H1 (cell line): ENCODE measurements around the gene FAM120A. TPM values are rescaled to one million over a fixed set of nuclear protein-coding genes. Genes with fewer than 3 reads are reported as not detected.

Experiments used
- CTCF ChIA-PET: fragments of 300-600 bp; sonication (Branson Sonifier 250); formaldehyde crosslinking; loops from one replicate; lab custom pipeline; 2021; ENCODE audit not compliant: partially characterized antibody; lab: Charles Lee
- POLR2A ChIA-PET: fragments of 300-600 bp; sonication (Branson Sonifier 250); formaldehyde crosslinking; loops from one replicate; lab custom pipeline; 2021; ENCODE audit warnings: inconsistent platforms; ENCODE audit not compliant: partially characterized antibody; lab: Charles Lee
- DNase-seq, 2 experiments: peaks; one replicate each; pipeline versions ENCODE4 v3.0.0 to v3.0.0-alpha.2; 2010 to 2022; ENCODE audit warnings: low spot score in 2 of 2, low read depth in 1 of 2, mixed read lengths in 1 of 2
- FAIRE-seq: peaks from 2 replicates; lab custom pipeline; 2011; peaks lifted over from hg19 to GRCh38; lab: Jason Lieb, UNC
- H2AFZ ChIP-seq: 2 replicates; pipeline ENCODE4 v1.8.1; 2012; ENCODE audit warnings: low read length, inconsistent platforms
- H2AK5ac ChIP-seq: 2 replicates; pipeline ENCODE4 v1.6.1; 2013; ENCODE audit warnings: low read depth, low read length
- H2BK120ac ChIP-seq: replicated peaks from 2 replicates; pipeline ENCODE3; 2013; ENCODE audit warnings: low read depth, low read length, inconsistent platforms
- H2BK12ac ChIP-seq: 2 replicates; pipeline ENCODE4 v1.6.1; 2013; ENCODE audit warnings: low read depth, low read length
- H2BK15ac ChIP-seq: 2 replicates; pipeline ENCODE4 v1.6.1; 2013; ENCODE audit warnings: low read length
- H2BK20ac ChIP-seq: 2 replicates; pipeline ENCODE4 v1.6.1; 2013; ENCODE audit warnings: low read length
- H2BK5ac ChIP-seq: 2 replicates; pipeline ENCODE4 v1.6.1; 2013; ENCODE audit warnings: low read depth, low read length
- H3K14ac ChIP-seq: 2 replicates; pipeline ENCODE4 v1.6.1; 2013; ENCODE audit warnings: inconsistent platforms; ENCODE audit not compliant: insufficient read length
- H3K18ac ChIP-seq: 2 replicates; pipeline ENCODE4 v1.6.1; 2013; ENCODE audit warnings: low read length; ENCODE audit errors: extremely low read depth
- H3K23ac ChIP-seq: 2 replicates; pipeline ENCODE4 v1.6.1; 2013; ENCODE audit warnings: inconsistent platforms; ENCODE audit not compliant: insufficient read length
- H3K23me2 ChIP-seq: 2 replicates; pipeline ENCODE4 v1.6.1; 2013; ENCODE audit warnings: low read depth, low read length
- H3K27ac ChIP-seq: 2 replicates; pipeline ENCODE4 v1.6.1; 2011; ENCODE audit warnings: low read depth, low read length, inconsistent platforms
- H3K27me3 ChIP-seq, 4 experiments: replicated peaks in 1 of 4; 1 replicate in 1 of 4; 2 replicates in 3 of 4; pipeline versions ENCODE4 v1.6.1 to v1.8.1; 2011 to 2013; ENCODE audit warnings: low read length in 3 of 4, mild to moderate bottlenecking in 3 of 4, inconsistent platforms in 2 of 4, mixed read lengths in 2 of 4, moderate library complexity in 1 of 4; ENCODE audit not compliant: control insufficient read depth in 3 of 4, insufficient read depth in 3 of 4; ENCODE audit errors: extremely low read depth in 1 of 4
- H3K36me3 ChIP-seq, 4 experiments: 2 replicates each; pipeline versions ENCODE4 v1.6.1 to v1.8.1; 2011 to 2013; ENCODE audit warnings: mild to moderate bottlenecking in 4 of 4, low read length in 3 of 4, moderate library complexity in 2 of 4, control low read depth in 1 of 4, inconsistent platforms in 1 of 4; ENCODE audit not compliant: insufficient read depth in 4 of 4, control insufficient read depth in 2 of 4
- H3K4ac ChIP-seq: replicated peaks from 2 replicates; pipeline ENCODE3; 2013; ENCODE audit warnings: low read length, low read depth, mixed read lengths, inconsistent platforms; ENCODE audit not compliant: insufficient read length
- H3K4me1 ChIP-seq, 4 experiments: replicated peaks in 1 of 4; 1 replicate in 1 of 4; 2 replicates in 3 of 4; pipeline versions ENCODE4 v1.6.1 to v1.8.1; 2011 to 2013; ENCODE audit warnings: low read length in 3 of 4, inconsistent platforms in 2 of 4, mixed read lengths in 1 of 4; ENCODE audit not compliant: insufficient read depth in 4 of 4, control insufficient read depth in 3 of 4
- H3K4me2 ChIP-seq, 2 experiments: 2 replicates each; pipeline versions ENCODE4 v1.6.1 to v1.8.1; 2011 to 2013; ENCODE audit warnings: low read depth in 2 of 2, low read length in 2 of 2, control low read depth in 1 of 2, inconsistent platforms in 1 of 2, mild to moderate bottlenecking in 1 of 2; ENCODE audit not compliant: insufficient read depth in 1 of 2
- H3K4me3 ChIP-seq, 4 experiments: fragments of 200-600, 300-600 bp in 1 of 4; sonication (generic), shearing (Covaris generic), sonication (Bioruptor Twin) in 1 of 4; 2 replicates each; pipeline versions ENCODE4 v1.5.1 to v1.8.1; 2011 to 2016; ENCODE audit warnings: low read length in 4 of 4, low read depth in 3 of 4, control low read depth in 2 of 4, inconsistent platforms in 2 of 4, mild to moderate bottlenecking in 2 of 4, mixed read lengths in 1 of 4, moderate library complexity in 1 of 4; ENCODE audit not compliant: insufficient read depth in 2 of 4; ENCODE audit errors: extremely low read depth in 1 of 4
- H3K56ac ChIP-seq: replicated peaks from 2 replicates; pipeline ENCODE3; 2013; ENCODE audit warnings: low read depth, mild to moderate bottlenecking, mixed read lengths, low read length, inconsistent platforms; ENCODE audit not compliant: insufficient read length
- H3K79me1 ChIP-seq: 2 replicates; pipeline ENCODE4 v1.6.1; 2013; ENCODE audit warnings: low read depth, low read length, control low read depth
- H3K79me2 ChIP-seq, 2 experiments: 2 replicates each; pipeline versions ENCODE4 v1.6.1 to v1.8.1; 2012 to 2013; ENCODE audit warnings: low read length in 2 of 2, mild to moderate bottlenecking in 2 of 2, inconsistent platforms in 1 of 2; ENCODE audit not compliant: insufficient read depth in 2 of 2, control insufficient read depth in 1 of 2
- H3K9ac ChIP-seq, 4 experiments: replicated peaks in 1 of 4; 1 replicate in 1 of 4; 2 replicates in 3 of 4; pipeline versions ENCODE4 v1.6.1 to v1.8.1; 2011 to 2013; ENCODE audit warnings: low read depth in 3 of 4, low read length in 3 of 4, control low read depth in 2 of 4, mild to moderate bottlenecking in 2 of 4, moderate library complexity in 2 of 4, inconsistent platforms in 1 of 4; ENCODE audit errors: extremely low read depth in 1 of 4
- H3K9me3 ChIP-seq, 2 experiments: 2 replicates each; pipeline versions ENCODE4 v1.6.1 to v1.8.1; 2012 to 2013; ENCODE audit warnings: mild to moderate bottlenecking in 2 of 2, moderate library complexity in 2 of 2, control low read depth in 1 of 2, inconsistent platforms in 1 of 2, low read depth in 1 of 2, low read length in 1 of 2, mixed read lengths in 1 of 2; ENCODE audit not compliant: insufficient read depth in 2 of 2
- H4K20me1 ChIP-seq, 2 experiments: replicated peaks in 1 of 2; 2 replicates each; pipeline versions ENCODE3 to v1.8.1; 2011 to 2013; ENCODE audit warnings: inconsistent platforms in 2 of 2, low read length in 2 of 2, mild to moderate bottlenecking in 1 of 2; ENCODE audit not compliant: insufficient read depth in 2 of 2, control insufficient read depth in 1 of 2
- H4K5ac ChIP-seq: 2 replicates; pipeline ENCODE4 v1.6.1; 2013; ENCODE audit warnings: low read length, low read depth, mixed read lengths, inconsistent platforms; ENCODE audit not compliant: insufficient read length
- H4K8ac ChIP-seq: 2 replicates; pipeline ENCODE4 v1.8.0; 2013; ENCODE audit warnings: mild to moderate bottlenecking, moderate library complexity, low read length, inconsistent platforms; ENCODE audit not compliant: insufficient read depth; ENCODE audit errors: extremely low read depth
- H4K91ac ChIP-seq: replicated peaks from 2 replicates; pipeline ENCODE3; 2013; ENCODE audit warnings: low read length, mixed read lengths, inconsistent platforms; ENCODE audit not compliant: insufficient read length
- JUN ChIP-seq: IDR thresholded peaks from 2 replicates; pipeline ENCODE4 v1.6.1; 2011; ENCODE audit warnings: low read depth, mild to moderate bottlenecking, improper control_type of control experiment, low read length
- SRF ChIP-seq: IDR thresholded peaks from 2 replicates; pipeline ENCODE4 v1.6.1; 2011; ENCODE audit warnings: mild to moderate bottlenecking, low read depth, low read length, moderate library complexity
- TBP ChIP-seq: IDR thresholded peaks from 2 replicates; pipeline ENCODE4 v1.6.1; 2011; ENCODE audit warnings: low read depth, low read length, improper control_type of control experiment
- WGBS, 2 experiments: shearing (Covaris generic) in 1 of 2; methylation state at CpG; one replicate each; pipeline versions ENCODE4 v1.1.6 to v1.1.7; 2013 to 2015; ENCODE audit warnings: low lambda C conversion rate in 2 of 2, mixed read lengths in 2 of 2, inconsistent platforms in 1 of 2, low coverage in 1 of 2, missing lambda C conversion rate in 1 of 2; ENCODE audit not compliant: insufficient replicate concordance in 2 of 2, insufficient coverage in 1 of 2, insufficient read length in 1 of 2; ENCODE audit errors: extremely low coverage in 1 of 2, missing lambda C conversion rate in 1 of 2; 5-methylcytosine and 5-hydroxymethylcytosine counted together
- polyA plus RNA-seq, 7 experiments: library from polyadenylated mRNA; depleted of rRNA in 3 of 7; stranded (reverse) in 5 of 7; unstranded in 2 of 7; fragments of >200 nt in 5 of 7; fragments of 200-250 nt in 2 of 7; gene quantifications; 1 replicate in 5 of 7; 2 replicates in 1 of 7; 4 replicates in 1 of 7; pipeline versions ENCODE4 v1.2.1 to v1.2.3, GENCODE V29; 2011 to 2013; ENCODE audit warnings: missing spikeins in 2 of 7, mixed read lengths in 2 of 7
- total RNA-seq: library from RNA; stranded (reverse); fragmentation: NEBNext Ultra II Directional; extraction: Animal tissue kit (Norgen Biotek cat#: 25700); gene quantifications from 2 replicates; pipeline ENCODE4 v1.2.1, GENCODE V29; 2021
- TF ChIP-seq, protein P1 (sequence below): IDR thresholded peaks from 2 replicates; pipeline ENCODE4 v1.6.1; 2011; ENCODE audit warnings: low read length, improper control_type of control experiment
- TF ChIP-seq, protein P2 (sequence below): IDR thresholded peaks from 2 replicates; pipeline ENCODE4 v1.6.1; 2012; ENCODE audit warnings: inconsistent platforms

Gene FAM120A
- total and polyA plus RNA-seq, 2 of the 8 experiments (the other 6 are each of a cell fraction or from before 2014, with no cell fraction given) = 24.9 to 54.7 TPM

DNA sequence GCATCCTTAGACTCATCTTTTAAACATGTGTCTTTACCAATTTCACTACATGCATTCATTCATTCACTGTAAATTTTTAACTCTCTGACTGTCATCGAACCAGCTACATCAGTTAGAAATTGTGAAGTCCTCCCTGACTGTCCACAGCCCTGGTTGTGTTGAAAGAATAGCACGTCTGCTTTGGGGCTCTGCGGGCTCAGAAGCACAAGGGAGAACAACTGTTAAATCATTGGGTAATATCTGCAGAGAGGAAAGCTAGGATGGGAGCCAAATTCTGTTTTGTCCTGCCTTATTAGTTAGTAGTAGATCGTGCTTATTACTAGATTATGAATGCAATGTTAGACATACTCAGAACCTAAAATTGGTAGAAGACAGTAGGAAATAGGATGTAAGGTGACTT, 28.2 kb downstream of the FAM120A start:
- Histone ChIP-seq H3K9me3 (no peaks in the 10 kb centered on the region), H4K5ac (no peak overlapping the region), H2BK20ac (no peak overlapping the region), H3K18ac (no peak overlapping the region), H4K91ac (no peak overlapping the region), H3K23me2 (no peaks in the 10 kb centered on the region), H2AFZ (no peak overlapping the region), H3K36me3 (peaks cover 0 to 15% (median 2%) of the 10 kb centered on the region in 4 experiments; a peak in 4 of 8 replicates), H3K79me2 (peaks cover 0 to 42% of the 10 kb centered on the region in 2 experiments; a peak in 3 of 4 replicates), H3K14ac (no peak overlapping the region), H3K27ac (no peak overlapping the region), H3K79me1 (peaks cover 6% of the 10 kb centered on the region), H2BK5ac (no peak overlapping the region), H3K4ac (no peak overlapping the region), H3K56ac (no peak overlapping the region), H3K4me2 (no peak overlapping the region), H3K4me1 (peaks cover 3 to 10% (median 6%) of the 10 kb centered on the region in 4 experiments; a peak in 5 of 7 replicates), H4K8ac (no peak overlapping the region)
- CTCF ChIA-PET = interaction anchor here (1.4 to 2.4 kb wide), 2 partner anchors 12 to 33 kb away, joined by 3 to 8 read pairs; no protein-coding TSS in a partner anchor
- 90% methylated on average over 4 of the region's 4 CpGs; no CpG with 5 or more reads in 1 of the 2 experiments for WGBS, 2 experiments
- no peak for FAIRE-seq
- TF ChIP-seq SRF = no peak
- no peak for TF ChIP-seq TBP
- TF ChIP-seq JUN = no peak
- TF ChIP-seq, protein P1, sequence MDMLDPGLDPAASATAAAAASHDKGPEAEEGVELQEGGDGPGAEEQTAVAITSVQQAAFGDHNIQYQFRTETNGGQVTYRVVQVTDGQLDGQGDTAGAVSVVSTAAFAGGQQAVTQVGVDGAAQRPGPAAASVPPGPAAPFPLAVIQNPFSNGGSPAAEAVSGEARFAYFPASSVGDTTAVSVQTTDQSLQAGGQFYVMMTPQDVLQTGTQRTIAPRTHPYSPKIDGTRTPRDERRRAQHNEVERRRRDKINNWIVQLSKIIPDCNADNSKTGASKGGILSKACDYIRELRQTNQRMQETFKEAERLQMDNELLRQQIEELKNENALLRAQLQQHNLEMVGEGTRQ = no peak
- TF ChIP-seq, protein P2, sequence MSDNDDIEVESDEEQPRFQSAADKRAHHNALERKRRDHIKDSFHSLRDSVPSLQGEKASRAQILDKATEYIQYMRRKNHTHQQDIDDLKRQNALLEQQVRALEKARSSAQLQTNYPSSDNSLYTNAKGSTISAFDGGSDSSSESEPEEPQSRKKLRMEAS = no peak
- TF ChIP-seq, all 59 proteins: peak for 0
- no peak overlapping the region for H2BK15ac ChIP-seq
- H4K20me1 ChIP-seq = peaks cover 0 to 4% of the 10 kb centered on the region in 2 experiments
- no peak overlapping the region for H2AK5ac ChIP-seq
- no peak for DNase-seq
- no peak overlapping the region for H3K23ac ChIP-seq
- H2BK12ac ChIP-seq = no peak overlapping the region
- H2BK120ac ChIP-seq = no peak overlapping the region
- POLR2A ChIA-PET = no interaction called here
- no peak overlapping the region for H3K9ac ChIP-seq
- no peaks in the 10 kb centered on the region for H3K27me3 ChIP-seq
- no peak overlapping the region for H3K4me3 ChIP-seq
